A549 (cell line): ENCODE data around the gene GPAM.

ENCODE experiments used
- EP300 ChIP-seq, 2 experiments: fragments of >200 bp; sonication (Bioruptor Twin); formaldehyde crosslinking; IDR thresholded peaks; 2 replicates in 1 of 2; 3 replicates in 1 of 2; pipeline ENCODE4 v1.6.1; 2016 to 2017
- POLR2A ChIP-seq: IDR thresholded peaks from 2 replicates; pipeline ENCODE4 v1.6.1; 2012; ENCODE audit warnings: mild to moderate bottlenecking, low read length
- TP53 ChIP-seq: fragments of 250-450 bp; sonication (Bioruptor Pico); IDR thresholded peaks from 2 replicates; pipeline ENCODE4 v1.5.0; 2021; ENCODE audit warnings: mild to moderate bottlenecking, moderate library complexity
- TF ChIP-seq, protein P1 (sequence below): IDR thresholded peaks from 2 replicates; pipeline ENCODE4 v1.6.1; 2012
- TF ChIP-seq, protein P2 (sequence below): fragments of >200 bp; sonication (Bioruptor Twin); formaldehyde crosslinking; IDR thresholded peaks from 3 replicates; pipeline ENCODE4 v1.5.1; 2016

GRCh38 chr10:112159469-112159868 is 24.1 kb downstream of the GPAM start:
- TF ChIP-seq, protein P1, sequence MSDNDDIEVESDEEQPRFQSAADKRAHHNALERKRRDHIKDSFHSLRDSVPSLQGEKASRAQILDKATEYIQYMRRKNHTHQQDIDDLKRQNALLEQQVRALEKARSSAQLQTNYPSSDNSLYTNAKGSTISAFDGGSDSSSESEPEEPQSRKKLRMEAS = no peak
- no peak for TF ChIP-seq POLR2A
- TF ChIP-seq, protein P2, sequence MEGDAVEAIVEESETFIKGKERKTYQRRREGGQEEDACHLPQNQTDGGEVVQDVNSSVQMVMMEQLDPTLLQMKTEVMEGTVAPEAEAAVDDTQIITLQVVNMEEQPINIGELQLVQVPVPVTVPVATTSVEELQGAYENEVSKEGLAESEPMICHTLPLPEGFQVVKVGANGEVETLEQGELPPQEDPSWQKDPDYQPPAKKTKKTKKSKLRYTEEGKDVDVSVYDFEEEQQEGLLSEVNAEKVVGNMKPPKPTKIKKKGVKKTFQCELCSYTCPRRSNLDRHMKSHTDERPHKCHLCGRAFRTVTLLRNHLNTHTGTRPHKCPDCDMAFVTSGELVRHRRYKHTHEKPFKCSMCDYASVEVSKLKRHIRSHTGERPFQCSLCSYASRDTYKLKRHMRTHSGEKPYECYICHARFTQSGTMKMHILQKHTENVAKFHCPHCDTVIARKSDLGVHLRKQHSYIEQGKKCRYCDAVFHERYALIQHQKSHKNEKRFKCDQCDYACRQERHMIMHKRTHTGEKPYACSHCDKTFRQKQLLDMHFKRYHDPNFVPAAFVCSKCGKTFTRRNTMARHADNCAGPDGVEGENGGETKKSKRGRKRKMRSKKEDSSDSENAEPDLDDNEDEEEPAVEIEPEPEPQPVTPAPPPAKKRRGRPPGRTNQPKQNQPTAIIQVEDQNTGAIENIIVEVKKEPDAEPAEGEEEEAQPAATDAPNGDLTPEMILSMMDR = no peak
- no peak for TF ChIP-seq TP53 (CRISPR knock-in tag)
- no peak for TF ChIP-seq EP300 (IDR thresholded peaks at IDR 0.05)
